Activated CD8-positive, alpha-beta memory T cell treated with anti-CD3 and anti-CD28 coated beads, Interleukin-2, amount 50 U/mL, for 1 hour (primary cell): ENCODE measurements around the gene ADAM20.
"Not testable (repeated sequence)": the region's sequence is repeated elsewhere in the genome, so short reads cannot be mapped to it uniquely, and the experiment has no call there.

ENCODE experiments used
- DNase-seq: peaks from one replicate; pipeline ENCODE4 v3.0.0-alpha.2; 2020; ENCODE audit errors: extremely low read depth

The ADAM20 gene

GRCh38 chr14:70534904-70535303 lies at the start of gene ADAM20:
ADAM20 (minus strand) TSS chr14:70535004; CDS start chr14:70524757, 10,247 bp downstream.
- no peak for DNase-seq

- no peak for DNase-seq
These were observed 42.1 kb upstream of the ADAM20 start for GRCh38 chr14:70576891-70577290.

- DNase-seq: no peak
These were observed 38.2 kb upstream of the ADAM20 start for GRCh38 chr14:70573050-70573449.

- no peak for DNase-seq
These were observed 36.3 kb upstream of the ADAM20 start for GRCh38 chr14:70571139-70571538.

GRCh38 chr14:70567791-70568190 lies 33.0 kb upstream of the ADAM20 start:
- no peak for DNase-seq

GRCh38 chr14:70563869-70564268 lies 29.1 kb upstream of the ADAM20 start:
- DNase-seq: no peak

GRCh38 chr14:70563417-70563816 lies 28.6 kb upstream of the ADAM20 start:
- no peak for DNase-seq

- DNase-seq: no peak
These were observed 23.6 kb upstream of the ADAM20 start for GRCh38 chr14:70558356-70558755.

GRCh38 chr14:70555890-70556289 lies 21.1 kb upstream of the ADAM20 start:
- DNase-seq: no peak

- DNase-seq: no peak
These were observed 3.3 kb upstream of the ADAM20 start for GRCh38 chr14:70538087-70538486.

GRCh38 chr14:70536830-70537229 lies 2.0 kb upstream of the ADAM20 start:
- no peak for DNase-seq

- no peak for DNase-seq
These were observed 4.4 kb downstream of the ADAM20 start for GRCh38 chr14:70530417-70530816.

- DNase-seq: no peak
These were observed 7.2 kb downstream of the ADAM20 start for GRCh38 chr14:70527501-70528105.

GRCh38 chr14:70525691-70526090 lies 9.1 kb downstream of the ADAM20 start:
- no peak for DNase-seq

- no peak for DNase-seq
These were observed 19.0 kb downstream of the ADAM20 start for GRCh38 chr14:70515811-70516210.

- DNase-seq: no peak
These were observed 20.4 kb downstream of the ADAM20 start for GRCh38 chr14:70514168-70515069.

- no peak for DNase-seq
These were observed 36.6 kb downstream of the ADAM20 start for GRCh38 chr14:70498191-70498590.

- DNase-seq: no peak
These were observed 45.1 kb downstream of the ADAM20 start for GRCh38 chr14:70489579-70490200.

GRCh38 chr14:70477356-70478105 lies 57.3 kb downstream of the ADAM20 start:
- DNase-seq: not testable (repeated sequence)

GRCh38 chr14:70475459-70475858 lies 59.3 kb downstream of the ADAM20 start:
- DNase-seq: not testable (repeated sequence)

GRCh38 chr14:70473825-70474224 lies 61.0 kb downstream of the ADAM20 start:
- no peak for DNase-seq
